ENCODE data around the gene CELSR2.

DNA sequence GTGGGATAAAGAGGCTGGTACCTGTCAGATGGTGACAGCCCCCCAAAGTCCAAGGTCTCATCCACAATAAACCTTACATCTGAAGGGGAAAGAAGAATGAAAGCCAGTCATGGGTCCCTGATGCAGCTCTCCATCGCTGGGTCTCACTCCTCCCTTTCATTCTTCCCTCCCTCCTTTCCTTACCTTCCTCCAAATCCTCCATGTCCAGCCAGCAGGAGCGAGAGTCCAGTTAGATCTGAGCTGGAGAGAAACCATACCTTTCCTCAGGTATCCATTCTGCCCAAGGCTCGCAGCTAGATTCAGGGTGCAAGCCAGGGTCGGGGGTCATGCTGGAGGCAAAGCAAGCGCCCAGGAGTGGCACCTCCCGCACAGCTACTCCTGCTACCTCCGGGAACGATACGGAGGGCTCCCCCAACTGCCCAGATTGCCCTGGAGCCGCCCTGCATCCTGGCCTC, 33.2 kb downstream of the CELSR2 start:
- peak; percentile 15; the same call in 1 of the 2 replicates for TF ChIP-seq TAF1 (IDR thresholded peaks at IDR 0.05; ENCODE audit: borderline replicate concordance, insufficient read depth, low read length)
- no peak for TF ChIP-seq SIN3A (IDR thresholded peaks at IDR 0.05; ENCODE audit: borderline replicate concordance, insufficient read depth, low read length)
- no peak for TF ChIP-seq POLR2AphosphoS5 (IDR thresholded peaks at IDR 0.05; ENCODE audit: low read depth, low read length)
- TF ChIP-seq, protein P1, sequence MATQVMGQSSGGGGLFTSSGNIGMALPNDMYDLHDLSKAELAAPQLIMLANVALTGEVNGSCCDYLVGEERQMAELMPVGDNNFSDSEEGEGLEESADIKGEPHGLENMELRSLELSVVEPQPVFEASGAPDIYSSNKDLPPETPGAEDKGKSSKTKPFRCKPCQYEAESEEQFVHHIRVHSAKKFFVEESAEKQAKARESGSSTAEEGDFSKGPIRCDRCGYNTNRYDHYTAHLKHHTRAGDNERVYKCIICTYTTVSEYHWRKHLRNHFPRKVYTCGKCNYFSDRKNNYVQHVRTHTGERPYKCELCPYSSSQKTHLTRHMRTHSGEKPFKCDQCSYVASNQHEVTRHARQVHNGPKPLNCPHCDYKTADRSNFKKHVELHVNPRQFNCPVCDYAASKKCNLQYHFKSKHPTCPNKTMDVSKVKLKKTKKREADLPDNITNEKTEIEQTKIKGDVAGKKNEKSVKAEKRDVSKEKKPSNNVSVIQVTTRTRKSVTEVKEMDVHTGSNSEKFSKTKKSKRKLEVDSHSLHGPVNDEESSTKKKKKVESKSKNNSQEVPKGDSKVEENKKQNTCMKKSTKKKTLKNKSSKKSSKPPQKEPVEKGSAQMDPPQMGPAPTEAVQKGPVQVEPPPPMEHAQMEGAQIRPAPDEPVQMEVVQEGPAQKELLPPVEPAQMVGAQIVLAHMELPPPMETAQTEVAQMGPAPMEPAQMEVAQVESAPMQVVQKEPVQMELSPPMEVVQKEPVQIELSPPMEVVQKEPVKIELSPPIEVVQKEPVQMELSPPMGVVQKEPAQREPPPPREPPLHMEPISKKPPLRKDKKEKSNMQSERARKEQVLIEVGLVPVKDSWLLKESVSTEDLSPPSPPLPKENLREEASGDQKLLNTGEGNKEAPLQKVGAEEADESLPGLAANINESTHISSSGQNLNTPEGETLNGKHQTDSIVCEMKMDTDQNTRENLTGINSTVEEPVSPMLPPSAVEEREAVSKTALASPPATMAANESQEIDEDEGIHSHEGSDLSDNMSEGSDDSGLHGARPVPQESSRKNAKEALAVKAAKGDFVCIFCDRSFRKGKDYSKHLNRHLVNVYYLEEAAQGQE (IDR thresholded peaks at IDR 0.05; ENCODE audit: insufficient read depth in 1 of 2, low read depth in 2 of 2, low read length in 2 of 2): no peak
